ENCODE data around the gene HRG.

- no peak for TF ChIP-seq CTCF (IDR thresholded peaks at IDR 0.05 in 4 of 5, conservative IDR thresholded peaks at IDR 0.05 in 1 of 5)
- no peak for TF ChIP-seq POLR2A (IDR thresholded peaks at IDR 0.05)
These were observed 27.6 kb upstream of the HRG start for GRCh38 chr3:186638259-186638658.
